DMS53 treated with DMSO at 0.1 percent for 48 hours (cell line): ENCODE results near the gene LRP5.

Source experiments
- DNase-seq: peaks from one replicate; lab custom pipeline; 2025; ENCODE audit not compliant: unreplicated experiment; lab: John Stamatoyannopoulos, UW

LRP5 gene

GRCh38 chr11:68495220-68495729, 182.9 kb downstream of the LRP5 start:
- no peak for DNase-seq

GRCh38 chr11:68495872-68496271, 183.5 kb downstream of the LRP5 start:
- DNase-seq = no peak

- DNase-seq = no peak
Observed at GRCh38 chr11:68497761-68498160, 185.4 kb downstream of the LRP5 start.

GRCh38 chr11:68498321-68498720, 185.9 kb downstream of the LRP5 start:
- no peak for DNase-seq
